Thyroid gland (tissue), 4 donors: ENCODE data around the gene BANK1.

Experiments used
- CTCF ChIP-seq, 6 experiments: fragments of 200-600 bp in 3 of 6; fragments of 450-650 bp in 3 of 6; sonication (generic) in 3 of 6; IDR thresholded peaks; one replicate each; pipeline ENCODE4 v1.5.1; 2016 to 2019; ENCODE audit warnings: antibody characterized with exemption in 6 of 6, mild to moderate bottlenecking in 2 of 6, inconsistent platforms in 1 of 6, moderate library complexity in 1 of 6
- POLR2A ChIP-seq, 2 donors: fragments of 450-650 bp; IDR thresholded peaks; one replicate each; pipeline ENCODE4 v1.6.1; 2017; ENCODE audit warnings: antibody characterized with exemption in 2 of 2, mild to moderate bottlenecking in 2 of 2, moderate library complexity in 1 of 2

- TF ChIP-seq CTCF (IDR thresholded peaks at IDR 0.05) = no peak
- no peak for TF ChIP-seq POLR2A (IDR thresholded peaks at IDR 0.05)
These were observed 202.7 kb downstream of the BANK1 start for GRCh38 chr4:101993002-101993841.
